ENCODE measurements around the gene CHL1. TPM values are rescaled to one million over a fixed set of nuclear protein-coding genes. Genes with fewer than 3 reads are reported as not detected.

Gene CHL1
- total RNA-seq, 1 experiment from 2014 or later: 113 TPM

Small RNA genes lying within 50 kb of the gene (small RNA-seq; reads per million reads assigned to genes)
- 0 reads per million in 2 experiments for gene RNU6-1194P

All from SK-MEL-5 (cell line).